HG03457 (cell line): ENCODE data around the gene EEF1A1.
"Not testable (repeated sequence)": the region's sequence is repeated elsewhere in the genome, so short reads cannot be mapped to it uniquely, and the experiment has no call there.

ENCODE experiments used
- ATAC-seq: cut with Tn5 transposase; IDR thresholded peaks from one replicate; pipeline ENCODE4 v1.9.1; 2021; ENCODE audit warnings: moderate number of reproducible peaks; ENCODE audit not compliant: unreplicated experiment

EEF1A1 gene

DNA sequence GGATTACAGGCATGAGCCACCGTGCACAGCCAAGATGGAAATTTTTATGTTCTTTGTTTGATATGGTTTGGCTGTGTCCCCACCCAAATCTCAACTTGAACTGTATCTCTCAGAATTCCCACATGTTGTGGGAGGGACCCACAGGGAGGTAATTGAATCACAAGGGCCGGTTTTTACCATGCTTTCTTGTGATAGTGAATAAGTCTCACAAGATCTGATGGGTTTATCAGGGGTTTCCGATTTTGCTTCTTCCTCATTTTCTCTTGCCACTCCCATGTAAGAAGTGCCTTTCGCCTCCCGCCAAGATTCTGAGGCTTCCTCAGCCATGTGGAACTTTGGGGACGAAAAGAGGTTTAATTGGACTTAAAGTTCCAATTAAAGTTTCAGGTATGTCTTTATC lies 14.6 kb downstream of the EEF1A1 start:
- no peak for ATAC-seq

DNA sequence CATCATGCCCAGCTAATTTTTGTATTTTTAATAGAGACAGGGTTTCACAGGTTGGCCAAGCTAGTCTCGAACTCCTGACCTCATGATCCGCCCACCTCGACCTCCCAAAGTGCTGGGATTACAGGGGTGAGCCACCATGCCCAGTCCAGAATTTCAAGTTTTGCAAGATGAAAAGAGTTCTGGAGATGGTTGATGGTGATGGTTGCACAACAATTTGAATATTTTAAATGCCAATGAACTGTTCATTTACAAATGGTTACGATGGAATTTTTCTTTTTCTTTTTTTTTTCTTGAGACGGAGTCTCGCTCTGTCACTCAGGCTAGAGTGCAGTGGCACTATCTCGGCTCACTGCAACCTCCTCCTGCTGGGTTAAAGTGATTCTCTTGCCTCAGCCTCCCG lies 15.1 kb downstream of the EEF1A1 start:
- ATAC-seq: not testable (repeated sequence)

DNA sequence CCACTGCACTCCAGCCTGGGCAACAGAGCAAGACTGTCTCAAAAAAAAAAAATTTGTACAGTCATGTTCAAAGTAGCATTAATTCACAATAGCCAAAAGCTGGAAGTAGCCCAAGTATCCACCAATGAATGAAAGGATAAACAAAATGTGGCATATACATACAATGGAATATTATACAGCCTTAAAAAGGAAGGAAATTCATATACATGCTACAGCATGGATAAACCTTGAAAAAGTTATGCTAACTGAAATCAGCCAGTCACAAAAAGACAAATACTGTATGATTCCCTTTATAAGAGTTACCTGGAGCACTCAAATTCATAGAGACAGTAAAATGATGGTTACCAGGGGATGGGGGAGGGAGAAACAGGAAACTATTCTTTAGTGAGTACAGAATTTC lies 15.7 kb downstream of the EEF1A1 start:
- no peak for ATAC-seq

GRCh38 chr6:73504160-73504559 lies 16.7 kb downstream of the EEF1A1 start:
- ATAC-seq: no peak

DNA sequence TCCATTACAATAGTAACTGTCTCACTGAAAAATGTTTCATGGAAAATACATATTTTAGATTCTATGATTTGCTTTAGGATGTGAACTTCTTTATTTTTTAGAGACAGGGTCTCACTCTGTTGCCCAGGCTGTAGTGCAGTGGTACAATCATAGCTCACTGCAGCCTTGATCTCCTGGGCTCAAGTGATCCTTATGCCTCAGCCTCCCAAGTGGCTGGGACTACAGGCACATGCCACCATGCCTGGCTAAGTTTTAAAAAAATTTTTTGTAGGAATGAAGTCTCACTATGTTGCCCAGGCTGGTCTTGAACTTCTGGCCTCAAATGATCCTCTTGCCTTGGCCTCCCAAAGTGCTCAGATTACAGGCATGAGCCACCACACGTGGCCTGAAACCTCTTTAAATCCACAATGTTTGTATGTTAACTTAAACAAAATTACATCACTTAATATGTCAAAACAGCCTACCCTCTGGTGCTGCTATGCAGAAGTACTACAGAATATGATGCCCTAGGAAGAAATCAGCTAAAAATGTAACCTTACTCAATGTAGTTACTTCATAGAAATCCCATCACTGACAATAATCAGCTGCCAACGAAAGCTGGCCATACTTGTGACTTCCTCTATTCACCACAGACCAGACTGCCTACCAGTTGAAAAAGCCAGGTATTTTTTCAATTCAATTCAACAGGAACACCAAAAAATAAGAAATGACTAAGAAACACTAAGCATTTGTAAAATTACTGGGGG lies 17.6 kb downstream of the EEF1A1 start:
- ATAC-seq: no peak

- no peak for ATAC-seq
These were observed 22.9 kb downstream of the EEF1A1 start for GRCh38 chr6:73497915-73498314.

DNA sequence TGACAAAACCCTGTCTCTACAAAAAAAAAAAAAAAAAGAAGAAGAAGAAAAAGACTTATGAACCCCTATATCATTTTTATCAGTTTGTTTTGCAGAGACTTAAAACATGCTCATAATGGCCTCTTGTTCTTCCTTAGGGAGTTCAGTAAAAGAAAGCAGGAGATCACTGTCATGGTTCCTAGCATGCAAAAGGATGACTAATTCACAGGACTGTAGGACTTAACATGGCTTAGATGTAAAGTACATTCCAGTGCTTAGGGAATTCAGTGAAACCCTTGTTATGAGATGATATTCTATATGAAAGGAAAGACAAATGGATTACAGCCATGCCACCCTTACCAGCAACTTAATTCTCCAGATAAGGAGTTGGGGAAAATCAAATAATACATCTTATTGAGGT lies 29.5 kb downstream of the EEF1A1 start:
- ATAC-seq: no peak

- ATAC-seq: no peak
These were observed 33.4 kb downstream of the EEF1A1 start for GRCh38 chr6:73487473-73487872.

DNA sequence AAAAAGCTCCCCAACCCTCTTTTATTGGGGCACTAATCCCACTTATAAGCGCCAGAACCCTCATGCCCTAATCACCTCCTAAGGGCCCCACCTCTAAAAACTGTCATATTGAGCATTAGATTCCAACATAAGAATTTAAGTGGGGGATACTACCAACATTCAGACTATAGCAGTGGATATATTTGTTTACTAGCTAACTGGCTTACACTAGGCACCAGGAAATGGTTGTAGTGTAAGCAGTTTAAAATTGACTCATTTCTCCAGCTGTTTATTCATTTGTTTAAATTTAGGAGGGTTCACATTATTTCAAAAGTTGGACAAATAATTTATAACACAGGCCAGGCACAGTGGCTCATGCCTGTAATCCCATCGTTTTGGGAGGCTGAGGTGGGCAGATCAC lies 36.4 kb downstream of the EEF1A1 start:
- no peak for ATAC-seq

DNA sequence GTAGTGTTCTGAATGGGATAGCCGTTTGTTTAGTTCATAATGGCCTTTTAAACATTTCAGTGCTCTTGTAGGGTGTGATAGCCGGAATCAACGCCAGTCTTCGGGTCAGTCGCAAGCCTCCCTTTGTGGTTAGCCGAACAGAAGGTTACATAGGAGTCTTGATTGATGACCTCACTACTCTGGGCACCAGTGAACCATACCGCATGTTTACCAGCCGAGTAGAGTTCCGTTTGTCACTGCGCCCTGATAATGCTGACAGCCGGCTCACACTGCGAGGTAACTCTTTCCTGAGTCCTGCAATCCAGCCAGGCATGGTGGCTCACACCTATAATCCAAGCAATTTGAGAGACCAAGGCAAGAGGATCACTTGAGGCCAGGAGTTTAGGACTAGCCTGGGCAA lies 38.9 kb downstream of the EEF1A1 start:
- ATAC-seq: no peak

DNA sequence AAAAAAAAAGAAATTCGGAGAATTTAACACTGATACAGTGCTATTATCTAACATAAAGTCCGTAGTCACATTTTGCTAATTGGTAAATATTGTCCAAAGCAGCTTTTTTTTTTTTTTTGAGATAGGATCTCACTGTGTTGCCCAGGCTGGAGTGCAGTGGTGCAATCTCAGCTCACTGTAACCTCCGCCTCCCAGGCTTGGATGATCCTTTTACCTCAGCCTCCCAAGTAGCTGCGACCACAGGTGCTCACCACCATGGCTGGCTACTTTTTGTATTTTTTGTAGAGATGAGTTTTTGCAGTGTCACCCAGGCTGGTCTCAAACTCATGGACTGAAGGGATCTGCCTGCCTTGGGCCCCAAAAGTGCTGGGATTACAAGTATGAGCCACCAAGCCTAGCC lies 43.4 kb downstream of the EEF1A1 start:
- ATAC-seq: no peak

DNA sequence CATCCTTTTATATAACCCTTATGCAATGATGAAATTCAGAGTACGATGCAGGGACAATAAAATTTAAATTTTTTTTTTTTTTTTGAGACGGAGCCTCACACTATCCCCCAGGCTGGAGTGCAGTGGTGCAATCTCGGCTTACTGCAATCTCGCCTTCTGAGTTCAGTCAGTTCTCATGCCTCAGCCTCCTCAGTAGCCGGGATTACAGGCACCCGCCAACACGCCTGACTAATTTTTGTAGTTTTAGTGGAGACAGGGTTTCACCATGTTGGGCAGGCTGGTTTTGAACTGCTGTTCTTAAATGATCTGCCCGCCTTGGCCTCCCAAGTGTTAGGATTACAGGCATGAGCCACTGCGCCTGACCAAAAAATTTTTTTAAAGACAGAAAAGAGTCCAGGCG lies 44.1 kb downstream of the EEF1A1 start:
- ATAC-seq: no peak

DNA sequence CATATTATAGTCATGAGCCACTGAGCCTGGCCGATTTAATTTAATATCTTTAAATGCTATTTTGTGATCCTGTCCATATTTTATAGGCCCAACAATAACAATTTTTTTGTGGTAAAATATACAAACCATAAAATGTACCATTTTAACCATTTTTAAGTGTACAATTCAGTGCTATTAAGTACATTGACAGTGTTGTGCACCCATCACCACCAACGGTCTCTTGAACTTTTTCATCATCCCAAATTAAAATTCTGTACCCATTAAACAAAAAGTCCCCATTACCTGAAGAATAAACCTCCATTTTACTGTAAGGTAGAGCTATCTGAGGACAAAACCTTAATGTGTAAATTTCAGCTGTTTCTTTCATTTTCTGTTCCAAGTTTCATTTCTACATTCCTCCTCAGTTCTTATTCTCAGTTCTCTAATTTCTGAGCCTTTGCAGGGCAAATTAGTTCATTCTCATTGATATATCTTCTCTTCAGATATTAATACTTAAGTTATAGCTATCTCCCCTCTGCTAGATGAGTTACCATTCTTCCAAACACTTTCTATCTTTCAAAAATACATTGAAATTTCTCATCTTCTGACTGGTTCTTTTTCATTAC lies 49.0 kb downstream of the EEF1A1 start:
- peak; percentile 86 for ATAC-seq
